GM12878 (cell line): ENCODE data around the gene NFASC. TPM values are rescaled to one million over a fixed set of nuclear protein-coding genes. Genes with fewer than 3 reads are reported as not detected.

ENCODE experiments used
- ATAC-seq: fragments of 200-7000 bp; cut with Tn5 transposase; 3 replicates; pipeline ENCODE4 v1.9.1; 2020; ENCODE audit warnings: mild to moderate bottlenecking, moderate library complexity
- BruUV-seq: library from RNA; stranded (reverse); fragments of 400-500 nt; replicated peaks from 2 replicates; lab custom pipeline; 2021; lab: Mats Ljungman, UMichigan
- CTCF ChIA-PET: fragments of 300-600 bp; sonication (Branson Sonifier 250); formaldehyde crosslinking; extraction: SDS; loops from one replicate; lab custom pipeline; 2021; ENCODE audit warnings: inconsistent platforms; lab: Yijun Ruan, JAX
- POLR2A ChIA-PET: fragments of 350-600 bp; formaldehyde crosslinking; extraction: SDS; loops from one replicate; lab custom pipeline; 2021; ENCODE audit warnings: inconsistent platforms; lab: Charles Lee
- RAD21 ChIA-PET: fragments of 300-600 bp; sonication (Branson Sonifier 250); formaldehyde crosslinking; loops from one replicate; lab custom pipeline; 2023; ENCODE audit warnings: antibody characterized with exemption; ENCODE audit not compliant: unreplicated experiment; lab: Charles Lee
- SMC1A ChIA-PET: fragments of 300-600 bp; sonication (Branson Sonifier 250); formaldehyde crosslinking; loops from one replicate; lab custom pipeline; 2023; ENCODE audit not compliant: unreplicated experiment, uncharacterized antibody; lab: Charles Lee
- DNase-seq: peaks from one replicate; pipeline ENCODE4 v3.0.0-alpha.2; 2011; ENCODE audit warnings: low read depth, low spot score
- FAIRE-seq: peaks from 3 replicates; lab custom pipeline; 2011; peaks lifted over from hg19 to GRCh38; lab: Jason Lieb, UNC
- H2AFZ ChIP-seq: 2 replicates; pipeline ENCODE4 v1.6.0; 2011; ENCODE audit warnings: low read depth, low read length, control low read depth; ENCODE audit not compliant: control insufficient read depth
- H3K27ac ChIP-seq: 2 replicates; pipeline ENCODE4 v1.5.1; 2011; ENCODE audit warnings: control low read depth; ENCODE audit not compliant: control insufficient read depth, insufficient read depth
- H3K27me3 ChIP-seq, 2 experiments: replicated peaks in 1 of 2; 2 replicates each; pipeline versions ENCODE4 v1.6.0 to v1.6.1; 2011; ENCODE audit warnings: low read length in 1 of 2; ENCODE audit not compliant: control insufficient read depth in 2 of 2, insufficient read depth in 2 of 2
- H3K36me3 ChIP-seq, 2 experiments: 2 replicates each; pipeline ENCODE4 v1.5.1; 2011; ENCODE audit warnings: low read length in 1 of 2; ENCODE audit not compliant: control insufficient read depth in 2 of 2, insufficient read depth in 2 of 2
- H3K4me1 ChIP-seq: 2 replicates; pipeline ENCODE4 v1.6.1; 2011; ENCODE audit warnings: mild to moderate bottlenecking, low read length, moderate library complexity, mixed read lengths; ENCODE audit not compliant: control insufficient read depth, insufficient read depth
- H3K4me2 ChIP-seq: 2 replicates; pipeline ENCODE4 v1.6.0; 2011; ENCODE audit warnings: control low read depth; ENCODE audit not compliant: control insufficient read depth, insufficient read depth
- H3K4me3 ChIP-seq: fragments of 200-600 bp; sonication (generic); 2 replicates; pipeline ENCODE4 v1.5.1; 2016
- H3K79me2 ChIP-seq: 2 replicates; pipeline ENCODE4 v1.6.0; 2011; ENCODE audit warnings: low read length; ENCODE audit not compliant: control insufficient read depth, insufficient read depth
- H3K9ac ChIP-seq: 2 replicates; pipeline ENCODE4 v1.8.0; 2011; ENCODE audit warnings: low read length, control low read depth, mixed read lengths; ENCODE audit not compliant: control insufficient read depth, insufficient read depth
- H3K9me3 ChIP-seq: replicated peaks from 3 replicates; pipeline ENCODE4 v1.5.1; 2011; ENCODE audit warnings: mild to moderate bottlenecking, low read length; ENCODE audit not compliant: control insufficient read depth, insufficient read depth
- H4K20me1 ChIP-seq: 2 replicates; pipeline ENCODE4 v1.6.0; 2011; ENCODE audit not compliant: control insufficient read depth, insufficient read depth
- ASH2L ChIP-seq: fragments of 300-600, 200-600 bp; sonication (generic); IDR thresholded peaks from 2 replicates; pipeline ENCODE4 v1.6.1; 2017; ENCODE audit warnings: low read depth, mild to moderate bottlenecking, borderline replicate concordance
- BCL11A ChIP-seq: IDR thresholded peaks from 2 replicates; pipeline ENCODE4 v1.6.1; 2011; ENCODE audit warnings: low read depth, low read length
- E2F8 ChIP-seq: fragments of 450-650 bp; IDR thresholded peaks from 2 replicates; pipeline ENCODE4 v1.6.1; 2018; ENCODE audit warnings: mild to moderate bottlenecking, low read depth, moderate library complexity; ENCODE audit not compliant: partially characterized antibody
- HDAC2 ChIP-seq: fragments of 200-600 bp; sonication (generic); IDR thresholded peaks from 2 replicates; pipeline ENCODE4 v1.6.1; 2017
- IRF3 ChIP-seq: fragments of 450-650 bp; IDR thresholded peaks from 2 replicates; pipeline ENCODE4 v1.6.1; 2014; ENCODE audit warnings: mild to moderate bottlenecking
- KDM1A ChIP-seq: fragments of 200-600 bp; sonication (generic); IDR thresholded peaks from 2 replicates; pipeline ENCODE4 v1.6.1; 2016; ENCODE audit warnings: borderline replicate concordance
- MYC ChIP-seq: IDR thresholded peaks from 2 replicates; pipeline ENCODE4 v1.6.1; 2011; ENCODE audit warnings: mild to moderate bottlenecking, low read length, moderate library complexity, inconsistent platforms; ENCODE audit not compliant: insufficient read depth, insufficient replicate concordance, insufficient read length, severe bottlenecking
- SIX5 ChIP-seq: IDR thresholded peaks from 2 replicates; pipeline ENCODE4 v1.6.1; 2011; ENCODE audit warnings: mild to moderate bottlenecking, low read depth, low read length, moderate library complexity; ENCODE audit not compliant: severe bottlenecking
- TCF12 ChIP-seq: IDR thresholded peaks from 2 replicates; pipeline ENCODE4 v1.6.1; 2011; ENCODE audit warnings: low read depth, mild to moderate bottlenecking, low read length
- ZNF207 ChIP-seq: fragments of 450-650 bp; IDR thresholded peaks from 2 replicates; pipeline ENCODE4 v1.6.1; 2014; ENCODE audit warnings: antibody characterized with exemption, mild to moderate bottlenecking, borderline replicate concordance
- ZNF687 ChIP-seq: fragments of 450-650 bp; IDR thresholded peaks from 2 replicates; pipeline ENCODE4 v1.6.1; 2017; ENCODE audit warnings: mild to moderate bottlenecking, moderate library complexity
- ZZZ3 ChIP-seq: IDR thresholded peaks from 2 replicates; pipeline ENCODE4 v1.6.1; 2011; ENCODE audit warnings: low read depth; ENCODE audit not compliant: control insufficient read depth, insufficient read length
- WGBS: methylation state at CpG from one replicate; pipeline ENCODE4 v1.1.6; 2016; ENCODE audit warnings: low lambda C conversion rate; ENCODE audit not compliant: insufficient replicate concordance, insufficient coverage; ENCODE audit errors: missing lambda C conversion rate; 5-methylcytosine and 5-hydroxymethylcytosine counted together
- in situ Hi-C: fragments of 300-500 bp; cut with MboI; formaldehyde crosslinking; loops from 9 replicates; pipeline ENCODE4 v1.14.3; 2018; ENCODE audit warnings: mixed read lengths
- intact Hi-C: fragments of 100-400 bp; cut with micrococcal nuclease; formaldehyde crosslinking; loops from one replicate; pipeline ENCODE4 v1.14.2; 2022; ENCODE audit not compliant: unreplicated experiment
- polyA plus RNA-seq, 11 experiments: library from polyadenylated mRNA; depleted of rRNA in 4 of 11; unstranded in 6 of 11; stranded (reverse) in 5 of 11; fragments of >200 nt; fragmentation: Nextera tagmentation in 4 of 11; fragmentation: Illumina TruSeq in 1 of 11; extraction: Ambion mirVana in 4 of 11; extraction: Trizol in 1 of 11; gene quantifications; 1 replicate in 1 of 11; 2 replicates in 10 of 11; pipeline versions ENCODE4 v1.2.1 to v1.2.3, GENCODE V29; 2011 to 2016; ENCODE audit warnings: inconsistent platforms in 2 of 11, missing spikeins in 2 of 11, low read depth in 1 of 11
- total RNA-seq, 4 experiments: library from RNA; depleted of rRNA in 3 of 4; stranded (reverse); fragments of >200 nt in 3 of 4; fragmentation: Illumina TruSeq in 1 of 4; extraction: Trizol in 1 of 4; gene quantifications; 2 replicates each; pipeline versions ENCODE4 v1.2.1 to v1.2.3, GENCODE V29; 2013 to 2021
- TF ChIP-seq, protein P1 (sequence below): fragments of 450-650 bp; conservative IDR thresholded peaks from 2 replicates; pipeline ENCODE4 v1.6.1; 2017; ENCODE audit warnings: mild to moderate bottlenecking, moderate library complexity

NFASC gene
- total and polyA plus RNA-seq, 10 of the 15 experiments (the other 5 are each of a cell fraction or from before 2014, with no cell fraction given) = 0.04 to 0.31 (median 0.12) TPM; not detected in 4

DNA sequence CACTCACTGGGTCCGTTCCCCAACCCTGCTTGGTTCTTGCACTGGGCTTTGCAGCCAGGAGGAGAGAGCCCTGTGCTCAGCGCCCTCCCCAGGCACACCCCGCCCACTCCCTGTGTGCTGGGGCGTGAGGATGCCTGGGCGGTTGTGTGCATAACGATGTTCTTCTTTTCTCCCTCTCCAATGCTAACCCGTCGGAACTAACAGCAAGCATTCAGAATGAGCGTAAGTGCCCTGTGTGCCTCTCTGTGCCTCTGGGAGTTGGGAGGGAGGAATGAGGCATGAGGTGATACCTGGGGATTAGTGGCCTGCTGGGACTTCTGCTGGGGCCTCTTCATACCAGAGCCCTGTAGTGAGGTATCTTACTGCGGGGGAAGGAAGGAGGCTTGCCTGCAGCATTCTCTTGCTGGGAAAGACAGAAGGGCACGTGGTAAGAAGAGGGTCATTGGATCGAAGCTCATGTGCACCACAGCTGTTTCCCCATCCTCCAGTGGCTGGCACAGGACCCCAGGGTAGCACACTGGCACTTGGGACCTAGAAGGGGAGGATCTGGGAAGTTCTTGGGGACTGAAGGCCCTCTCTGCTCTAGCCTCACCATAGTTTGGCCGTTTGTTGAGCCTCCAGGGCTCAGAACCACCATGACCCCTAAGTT, 79.8 kb downstream of the NFASC start:
- WGBS = 0% methylated on average over 13 of the region's 13 CpGs
- no peak overlapping the region for H3K4me2 ChIP-seq
- no peaks in the 10 kb centered on the region for H3K4me1 ChIP-seq
- in situ Hi-C loops (no loop called here), intact Hi-C loops (no loop called here)
- H3K27me3 ChIP-seq = peaks cover 0 to 2% of the 10 kb centered on the region in 2 experiments; a peak in 2 of 4 replicates
- no peak overlapping the region for H3K4me3 ChIP-seq
- no peak overlapping the region for H2AFZ ChIP-seq
- DNase-seq = no peak
- no peak overlapping the region for H3K27ac ChIP-seq
- POLR2A ChIA-PET = no interaction called here
- H3K36me3 ChIP-seq = no peaks in the 10 kb centered on the region
- FAIRE-seq = no peak
- SMC1A ChIA-PET = no interaction called here
- no TSS peak for BruUV-seq
- H3K9me3 ChIP-seq = no peaks in the 10 kb centered on the region
- CTCF ChIA-PET = no interaction called here
- RAD21 ChIA-PET = no interaction called here
- H3K79me2 ChIP-seq = no peaks in the 10 kb centered on the region
- no peak for ATAC-seq
- H3K9ac ChIP-seq = no peak overlapping the region
- no peaks in the 10 kb centered on the region for H4K20me1 ChIP-seq
- no peak for TF ChIP-seq IRF3
- no peak for TF ChIP-seq HDAC2
- TF ChIP-seq SIX5 = no peak
- TF ChIP-seq, protein P1, sequence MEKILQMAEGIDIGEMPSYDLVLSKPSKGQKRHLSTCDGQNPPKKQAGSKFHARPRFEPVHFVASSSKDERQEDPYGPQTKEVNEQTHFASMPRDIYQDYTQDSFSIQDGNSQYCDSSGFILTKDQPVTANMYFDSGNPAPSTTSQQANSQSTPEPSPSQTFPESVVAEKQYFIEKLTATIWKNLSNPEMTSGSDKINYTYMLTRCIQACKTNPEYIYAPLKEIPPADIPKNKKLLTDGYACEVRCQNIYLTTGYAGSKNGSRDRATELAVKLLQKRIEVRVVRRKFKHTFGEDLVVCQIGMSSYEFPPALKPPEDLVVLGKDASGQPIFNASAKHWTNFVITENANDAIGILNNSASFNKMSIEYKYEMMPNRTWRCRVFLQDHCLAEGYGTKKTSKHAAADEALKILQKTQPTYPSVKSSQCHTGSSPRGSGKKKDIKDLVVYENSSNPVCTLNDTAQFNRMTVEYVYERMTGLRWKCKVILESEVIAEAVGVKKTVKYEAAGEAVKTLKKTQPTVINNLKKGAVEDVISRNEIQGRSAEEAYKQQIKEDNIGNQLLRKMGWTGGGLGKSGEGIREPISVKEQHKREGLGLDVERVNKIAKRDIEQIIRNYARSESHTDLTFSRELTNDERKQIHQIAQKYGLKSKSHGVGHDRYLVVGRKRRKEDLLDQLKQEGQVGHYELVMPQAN = no peak
- no peak for TF ChIP-seq TCF12
- TF ChIP-seq ASH2L = no peak
- no peak for TF ChIP-seq ZNF687
- no peak for TF ChIP-seq BCL11A
- no peak for TF ChIP-seq ZZZ3
- TF ChIP-seq MYC = no peak
- TF ChIP-seq E2F8 = no peak
- TF ChIP-seq KDM1A = no peak
- no peak for TF ChIP-seq ZNF207
